Coronary artery (tissue), 2 donors: ENCODE data around the gene SMCO4.
"Not testable (repeated sequence)": the region's sequence is repeated elsewhere in the genome, so short reads cannot be mapped to it uniquely, and the experiment has no call there.

Experiments used
- DNase-seq: peaks from one replicate; pipeline ENCODE4 v3.0.0-alpha.2; 2017; ENCODE audit warnings: low spot score
- H3K27ac ChIP-seq, 2 donors: fragments of 200-600 bp; sonication (generic); one replicate each; pipeline ENCODE4 v1.5.1; 2016 to 2019
- H3K4me3 ChIP-seq: fragments of 200-600 bp; sonication (generic); 2 replicates; pipeline ENCODE4 v1.5.1; 2016; ENCODE audit warnings: mild to moderate bottlenecking, moderate library complexity
- TF ChIP-seq, protein P1 (sequence below): fragments of 200-600 bp; sonication (generic); IDR thresholded peaks from one replicate; pipeline ENCODE4 v1.5.1; 2019; ENCODE audit warnings: antibody characterized with exemption

SMCO4 gene

DNA sequence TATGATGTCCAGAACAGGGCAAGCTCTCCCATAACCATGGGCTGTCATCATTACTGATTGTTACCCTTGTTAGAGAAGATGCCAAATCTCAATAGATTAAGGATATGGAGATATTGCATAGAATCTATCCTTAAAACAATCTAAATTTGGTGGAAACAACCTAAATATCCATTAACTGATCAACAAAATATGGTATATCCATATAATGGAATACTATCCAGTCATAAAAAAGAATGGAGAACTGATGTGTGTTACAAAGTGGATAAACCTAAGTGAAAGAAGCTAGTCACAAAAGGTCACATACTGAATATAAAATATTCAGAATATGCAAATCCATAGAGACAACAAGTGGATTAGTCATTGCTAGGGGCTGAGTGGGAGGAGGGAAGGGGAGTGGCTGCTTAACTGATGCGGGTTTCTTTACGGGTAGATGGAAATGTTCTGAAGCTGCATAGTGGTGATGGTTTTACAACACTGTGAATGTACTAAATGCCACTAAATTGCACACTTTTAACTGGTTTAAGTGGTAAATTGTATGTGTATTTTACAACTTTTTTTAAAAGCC lies 36.1 kb upstream of the SMCO4 start:
- H3K27ac ChIP-seq: no peak overlapping the region
- H3K4me3 ChIP-seq: no peak overlapping the region
- no peak for DNase-seq
- TF ChIP-seq, protein P1, sequence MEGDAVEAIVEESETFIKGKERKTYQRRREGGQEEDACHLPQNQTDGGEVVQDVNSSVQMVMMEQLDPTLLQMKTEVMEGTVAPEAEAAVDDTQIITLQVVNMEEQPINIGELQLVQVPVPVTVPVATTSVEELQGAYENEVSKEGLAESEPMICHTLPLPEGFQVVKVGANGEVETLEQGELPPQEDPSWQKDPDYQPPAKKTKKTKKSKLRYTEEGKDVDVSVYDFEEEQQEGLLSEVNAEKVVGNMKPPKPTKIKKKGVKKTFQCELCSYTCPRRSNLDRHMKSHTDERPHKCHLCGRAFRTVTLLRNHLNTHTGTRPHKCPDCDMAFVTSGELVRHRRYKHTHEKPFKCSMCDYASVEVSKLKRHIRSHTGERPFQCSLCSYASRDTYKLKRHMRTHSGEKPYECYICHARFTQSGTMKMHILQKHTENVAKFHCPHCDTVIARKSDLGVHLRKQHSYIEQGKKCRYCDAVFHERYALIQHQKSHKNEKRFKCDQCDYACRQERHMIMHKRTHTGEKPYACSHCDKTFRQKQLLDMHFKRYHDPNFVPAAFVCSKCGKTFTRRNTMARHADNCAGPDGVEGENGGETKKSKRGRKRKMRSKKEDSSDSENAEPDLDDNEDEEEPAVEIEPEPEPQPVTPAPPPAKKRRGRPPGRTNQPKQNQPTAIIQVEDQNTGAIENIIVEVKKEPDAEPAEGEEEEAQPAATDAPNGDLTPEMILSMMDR: no peak

DNA sequence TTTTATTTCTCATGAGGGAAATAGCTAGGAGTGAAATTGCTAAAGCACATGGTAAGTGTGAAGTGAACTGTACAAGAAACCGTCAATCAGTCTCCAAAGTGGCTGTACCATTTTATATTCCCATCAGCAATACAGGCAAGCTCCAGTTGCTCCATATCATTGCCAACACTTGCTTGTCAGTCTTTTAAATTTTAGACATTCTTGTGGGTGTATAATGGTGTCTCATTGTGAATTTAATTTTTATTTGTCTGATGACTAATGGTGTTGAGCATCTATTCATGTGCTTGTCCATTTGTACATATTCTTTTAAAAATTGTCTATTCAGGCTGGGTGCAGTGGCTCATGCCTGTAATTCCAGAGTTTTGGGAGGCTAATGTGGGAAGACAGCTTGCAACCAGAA lies 34.1 kb upstream of the SMCO4 start:
- H3K27ac ChIP-seq: no peak overlapping the region
- TF ChIP-seq, protein P1: no peak
- DNase-seq: no peak
- no peak overlapping the region for H3K4me3 ChIP-seq

DNA sequence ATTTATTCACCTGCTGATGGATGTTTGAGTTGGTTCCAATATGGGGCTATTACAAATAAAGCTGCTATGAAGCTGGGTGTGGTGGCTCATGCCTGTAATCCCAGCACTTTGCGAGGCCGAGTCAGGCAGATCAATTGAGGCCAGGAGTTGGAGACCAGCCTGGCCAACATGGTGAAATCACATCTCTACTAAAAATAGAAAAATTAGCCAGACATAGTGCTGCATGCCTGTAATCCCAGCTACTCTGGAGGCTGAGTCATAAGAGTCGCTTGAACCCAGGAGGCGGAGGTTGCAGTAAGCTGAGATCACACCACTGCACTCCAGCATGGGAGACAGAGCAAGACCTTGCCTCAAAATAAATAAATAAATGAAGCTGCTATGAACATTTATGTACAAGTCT lies 33.7 kb upstream of the SMCO4 start:
- not testable (repeated sequence) for H3K27ac ChIP-seq, DNase-seq, H3K4me3 ChIP-seq

DNA sequence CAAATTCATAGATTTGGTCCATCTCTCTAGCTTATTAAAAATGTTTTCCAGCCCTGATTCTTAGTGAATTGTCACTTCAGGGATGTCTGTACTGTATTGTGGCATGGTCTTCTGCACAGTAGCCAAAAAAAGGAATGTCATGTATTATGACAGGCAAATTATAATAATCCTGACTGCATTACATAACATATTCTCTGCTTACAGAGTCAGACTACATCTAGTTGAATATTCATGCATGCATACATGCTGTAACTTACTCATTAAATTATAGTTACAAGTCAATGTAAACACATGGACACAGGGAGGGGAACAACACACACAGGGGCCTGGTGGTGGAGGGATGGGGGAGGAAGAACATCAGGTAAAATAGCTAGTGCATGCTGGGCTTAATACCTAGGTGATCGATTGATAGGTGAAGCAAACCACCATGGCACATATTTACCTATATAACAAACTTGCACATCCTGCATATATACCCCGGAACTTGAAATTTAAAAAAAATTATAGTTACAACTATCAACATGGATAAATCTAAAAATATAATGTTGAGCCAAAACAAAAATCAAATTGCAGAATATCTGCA lies 31.5 kb upstream of the SMCO4 start:
- Histone ChIP-seq H3K27ac (no peak overlapping the region), H3K4me3 (no peak overlapping the region)
- TF ChIP-seq, protein P1: no peak
- no peak for DNase-seq

DNA sequence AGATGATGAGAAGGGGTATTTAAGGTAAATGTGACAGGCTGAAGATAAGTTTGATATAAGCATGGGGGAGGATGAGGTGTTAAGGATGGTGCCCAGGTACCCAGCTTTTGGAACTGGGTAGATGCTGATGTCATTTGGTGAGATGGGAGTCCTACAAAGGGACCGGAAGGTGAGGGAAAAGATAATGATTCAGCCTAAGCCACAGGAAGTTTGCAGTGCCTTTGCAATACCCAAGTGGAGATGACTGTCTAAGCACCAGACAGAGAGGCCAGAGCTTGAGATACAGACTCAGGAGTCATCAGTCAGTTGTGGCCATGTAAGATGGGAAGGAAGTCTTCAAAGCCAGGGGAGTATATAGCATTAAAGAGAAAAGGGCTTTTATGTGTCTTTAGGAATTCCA lies 30.0 kb upstream of the SMCO4 start:
- DNase-seq: no peak
- TF ChIP-seq, protein P1: no peak
- no peak overlapping the region for H3K4me3 ChIP-seq

DNA sequence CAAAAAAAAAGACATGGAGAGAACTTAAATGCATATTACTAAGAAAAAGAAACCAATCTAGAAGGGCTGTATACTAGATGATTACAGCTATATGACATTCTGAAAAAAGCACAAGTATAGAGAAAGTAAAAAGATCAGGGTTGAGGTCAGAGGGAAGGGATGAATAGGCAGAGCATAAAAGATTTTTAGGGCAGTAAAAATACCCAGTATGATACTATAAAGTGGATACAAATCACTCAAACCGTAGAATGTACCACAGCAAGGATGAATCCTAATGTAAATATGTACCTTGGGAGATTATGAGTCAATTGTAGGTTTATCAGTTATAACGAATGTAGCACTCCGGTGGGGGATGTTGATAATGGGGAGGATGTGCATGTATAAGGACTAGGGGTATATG lies 29.4 kb upstream of the SMCO4 start:
- no peak for DNase-seq
- TF ChIP-seq, protein P1: no peak
- Histone ChIP-seq H3K27ac (no peak overlapping the region), H3K4me3 (no peak overlapping the region)

More for the DNA sequence above, 30.0 kb upstream of the SMCO4 start:
- no peak overlapping the region for H3K27ac ChIP-seq

DNA sequence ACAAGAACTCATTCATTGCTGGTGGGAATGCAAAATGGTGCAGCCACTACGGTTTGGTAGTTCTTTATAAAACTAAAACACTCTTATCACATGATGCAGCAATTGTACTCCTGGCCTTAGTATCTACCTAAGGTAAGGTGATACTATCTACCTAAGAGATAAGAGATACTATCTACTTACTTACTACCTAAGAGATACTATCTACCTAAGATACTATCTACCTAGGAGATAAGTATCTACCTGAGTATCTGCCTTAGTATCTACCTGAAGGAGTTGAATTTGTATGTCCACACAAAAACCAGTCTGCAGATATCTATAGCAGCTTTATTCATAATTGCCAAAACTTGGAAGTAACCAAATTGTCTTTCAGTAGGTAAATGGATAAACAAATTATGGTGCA lies 29.0 kb upstream of the SMCO4 start:
- DNase-seq: no peak
- TF ChIP-seq, protein P1: no peak
- H3K4me3 ChIP-seq: no peak overlapping the region
- H3K27ac ChIP-seq: no peak overlapping the region
